ENCODE results near the gene CYB561D1.

Gene CYB561D1

DNA sequence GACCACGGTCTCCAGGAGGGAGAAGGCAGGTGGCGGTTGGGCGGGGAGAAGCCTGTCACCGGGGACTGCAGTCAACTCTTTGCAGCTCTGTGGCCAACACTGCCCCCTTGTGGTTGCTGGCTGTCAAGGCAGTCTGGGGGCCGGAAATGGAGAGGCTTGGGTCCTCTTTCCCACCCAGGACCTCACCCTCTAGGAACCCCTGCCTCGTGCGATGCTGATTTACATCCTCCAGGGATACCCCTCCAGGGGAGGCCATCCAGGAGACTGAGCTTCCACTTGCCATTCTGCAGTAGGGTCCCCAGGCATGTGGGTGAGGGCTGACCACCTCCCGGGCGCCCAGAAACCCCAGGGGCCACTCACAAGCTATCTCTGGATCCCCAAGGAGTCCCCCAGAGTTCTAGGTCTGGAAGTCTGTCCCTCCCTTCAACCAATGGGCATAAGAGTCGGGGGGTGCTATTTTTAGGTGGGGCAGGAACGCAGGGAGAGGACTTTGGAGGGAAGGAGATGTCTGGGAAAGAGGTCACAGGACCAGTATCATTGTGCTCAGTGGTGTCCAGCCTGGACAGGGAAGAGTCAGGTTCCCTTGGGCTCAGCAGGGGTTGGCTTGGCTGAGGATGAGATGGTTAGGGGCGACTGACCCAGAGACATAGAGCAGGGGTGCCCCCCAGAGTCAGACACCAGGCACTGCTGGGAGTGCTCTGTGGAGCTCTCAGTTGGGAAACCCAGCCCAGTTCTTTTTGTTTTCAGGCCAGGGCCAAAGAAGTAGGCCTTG, 38.7 kb downstream of the CYB561D1 start:
- Histone ChIP-seq H3K27ac (ENCODE audit: low read length) (no peak overlapping the region), H3K9me3 (ENCODE audit: control insufficient read depth in 1 of 2, low read length in 2 of 2) (no peaks in the 10 kb centered on the region), H3K27me3 (ENCODE audit: low read depth, low read length) (no peaks in the 10 kb centered on the region), H3K36me3 (ENCODE audit: control insufficient read depth in 1 of 2, insufficient read depth in 2 of 2, low read length in 2 of 2) (no peaks in the 10 kb centered on the region), H3K4me3 (ENCODE audit: low read depth in 1 of 2, low read length in 2 of 2) (peak overlapping the region; percentile 37 to 50), H3K4me1 (ENCODE audit: control insufficient read depth in 1 of 2, insufficient read depth in 2 of 2, low read length in 2 of 2) (peaks cover 11 to 31% of the 10 kb centered on the region in 2 donors)

DNA sequence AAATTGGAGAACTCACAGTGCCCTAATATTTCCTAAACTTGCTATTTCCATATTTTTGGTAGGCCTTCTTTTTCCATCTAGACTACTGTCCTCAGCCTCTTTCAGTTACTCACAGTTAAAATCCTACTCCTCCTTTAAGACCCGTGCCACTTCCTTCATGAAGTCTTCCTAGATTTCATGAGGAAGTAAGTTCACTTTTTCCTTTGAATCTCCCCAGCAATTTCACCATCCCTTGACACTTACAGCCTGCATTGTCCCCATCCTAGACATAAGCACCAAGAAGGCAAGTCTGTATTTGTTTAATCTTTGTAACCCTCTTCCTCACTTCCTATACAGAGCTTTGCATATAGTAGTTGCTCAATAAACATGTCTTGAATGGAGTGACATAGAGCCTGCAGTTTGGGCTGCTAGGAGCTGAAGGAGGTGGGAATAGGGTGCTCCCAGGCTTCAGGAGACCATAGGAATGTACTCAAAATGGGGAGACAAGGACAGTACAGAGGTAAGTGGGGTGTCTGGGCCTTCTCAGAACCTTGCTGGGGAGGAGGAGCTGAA, 40.5 kb downstream of the CYB561D1 start:
- Histone ChIP-seq H3K9me3 (ENCODE audit: control insufficient read depth in 1 of 2, low read length in 2 of 2) (no peaks in the 10 kb centered on the region), H3K4me1 (ENCODE audit: control insufficient read depth in 1 of 2, insufficient read depth in 2 of 2, low read length in 2 of 2) (peaks cover 11 to 31% of the 10 kb centered on the region in 2 donors), H3K4me3 (ENCODE audit: low read depth in 1 of 2, low read length in 2 of 2) (no peak overlapping the region), H3K27ac (ENCODE audit: low read length) (no peak overlapping the region), H3K27me3 (ENCODE audit: low read depth, low read length) (no peaks in the 10 kb centered on the region), H3K36me3 (ENCODE audit: control insufficient read depth in 1 of 2, insufficient read depth in 2 of 2, low read length in 2 of 2) (no peaks in the 10 kb centered on the region)

DNA sequence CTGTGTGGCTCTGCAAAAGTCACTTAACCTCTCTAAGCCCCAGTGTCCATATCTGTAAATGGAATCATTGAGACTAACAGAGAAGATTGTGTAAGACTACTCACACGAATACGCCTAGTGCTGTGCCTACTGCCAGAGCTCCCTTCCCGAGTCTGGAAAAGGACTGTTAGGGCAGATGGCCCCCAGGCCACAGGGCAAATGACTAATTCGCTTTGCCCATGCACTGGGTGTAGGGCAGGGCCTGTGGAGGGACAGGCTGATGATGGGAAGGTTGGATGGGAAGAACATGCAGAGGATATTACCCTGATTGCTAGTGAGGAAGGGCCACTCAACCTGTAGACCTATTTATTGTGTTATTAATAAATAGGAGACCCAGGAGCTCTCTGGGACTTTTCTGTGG, 41.6 kb downstream of the CYB561D1 start:
- no peaks in the 10 kb centered on the region for H3K9me3 ChIP-seq (ENCODE audit: control insufficient read depth in 1 of 2, low read length in 2 of 2)
- H3K27ac ChIP-seq (ENCODE audit: low read length), result no peak overlapping the region
- H3K36me3 ChIP-seq (ENCODE audit: control insufficient read depth in 1 of 2, insufficient read depth in 2 of 2, low read length in 2 of 2), result no peaks in the 10 kb centered on the region
- no peaks in the 10 kb centered on the region for H3K27me3 ChIP-seq (ENCODE audit: low read depth, low read length)
- H3K4me1 ChIP-seq (ENCODE audit: control insufficient read depth in 1 of 2, insufficient read depth in 2 of 2, low read length in 2 of 2), result peaks cover 11 to 31% of the 10 kb centered on the region in 2 donors
- no peak overlapping the region for H3K4me3 ChIP-seq (ENCODE audit: low read depth in 1 of 2, low read length in 2 of 2)

DNA sequence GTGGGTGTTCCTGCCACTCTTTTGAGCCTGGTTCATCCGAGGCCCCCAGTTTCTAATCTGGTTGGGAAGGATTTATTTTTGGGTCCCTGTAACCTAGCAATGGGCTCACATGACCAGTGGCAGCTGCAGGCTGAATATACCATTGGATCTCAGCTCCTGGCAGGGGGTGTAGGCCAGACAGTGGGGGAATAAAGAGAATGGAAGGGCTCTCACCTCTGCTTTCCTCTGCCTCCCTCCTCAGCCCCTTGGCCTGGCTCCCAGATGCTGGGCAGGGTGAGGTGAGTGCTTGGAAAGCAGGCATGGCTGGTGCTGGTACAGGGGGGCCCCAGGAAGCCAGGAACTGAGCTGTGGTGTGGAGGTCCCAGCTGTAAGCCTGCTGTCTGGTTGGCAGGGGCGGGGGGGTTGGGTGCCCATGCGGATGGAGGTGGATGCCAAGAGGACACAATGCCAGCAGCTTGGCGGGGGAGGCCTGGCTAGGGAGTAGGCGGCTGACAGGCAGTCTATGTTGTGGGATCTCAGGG, 42.1 kb downstream of the CYB561D1 start:
- Histone ChIP-seq H3K4me1 (ENCODE audit: control insufficient read depth in 1 of 2, insufficient read depth in 2 of 2, low read length in 2 of 2) (peaks cover 11 to 26% of the 10 kb centered on the region in 2 donors), H3K27me3 (ENCODE audit: low read depth, low read length) (no peaks in the 10 kb centered on the region), H3K36me3 (ENCODE audit: control insufficient read depth in 1 of 2, insufficient read depth in 2 of 2, low read length in 2 of 2) (no peaks in the 10 kb centered on the region), H3K9me3 (ENCODE audit: control insufficient read depth in 1 of 2, low read length in 2 of 2) (no peaks in the 10 kb centered on the region), H3K4me3 (ENCODE audit: low read depth in 1 of 2, low read length in 2 of 2) (no peak overlapping the region), H3K27ac (ENCODE audit: low read length) (no peak overlapping the region)

DNA sequence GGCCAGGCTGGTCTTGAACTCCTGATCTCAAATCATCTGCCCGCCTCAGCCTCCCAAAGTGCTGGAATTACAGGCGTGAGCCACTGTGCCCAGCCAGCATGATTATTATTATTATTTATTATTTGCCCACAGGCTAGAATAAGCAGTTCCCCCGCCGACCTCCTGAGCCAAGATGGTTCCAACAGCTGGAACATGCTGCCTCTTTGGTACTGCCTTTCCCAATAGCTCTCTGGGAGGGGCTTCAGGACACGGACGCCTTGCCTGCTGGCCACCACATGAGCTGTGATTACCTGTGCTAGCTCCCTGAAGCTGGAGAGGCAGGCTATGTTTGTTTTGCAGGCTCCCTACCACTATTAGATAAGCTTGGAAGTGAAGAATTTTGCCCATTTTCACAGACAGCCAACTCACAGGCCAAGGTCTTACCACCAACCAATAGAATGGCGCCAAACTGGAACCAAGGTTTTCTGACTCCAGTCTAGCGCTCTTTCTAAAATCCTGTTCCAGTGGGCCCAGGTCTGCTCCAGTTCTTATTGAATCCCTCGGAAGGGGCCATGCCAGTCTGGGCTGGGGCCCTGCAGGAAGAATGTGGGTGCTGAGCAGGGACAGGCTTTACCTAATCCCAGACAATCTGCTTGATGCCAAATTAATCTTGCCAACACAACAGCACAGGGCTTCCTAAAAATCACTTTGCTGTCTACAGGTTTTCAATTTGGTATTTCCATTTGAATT, 43.7 kb downstream of the CYB561D1 start:
- H3K4me3 ChIP-seq (ENCODE audit: low read depth in 1 of 2, low read length in 2 of 2), result no peak overlapping the region
- no peaks in the 10 kb centered on the region for H3K27me3 ChIP-seq (ENCODE audit: low read depth, low read length)
- no peak overlapping the region for H3K27ac ChIP-seq (ENCODE audit: low read length)
- H3K4me1 ChIP-seq (ENCODE audit: control insufficient read depth in 1 of 2, insufficient read depth in 2 of 2, low read length in 2 of 2), result peaks cover 9 to 20% of the 10 kb centered on the region in 2 donors
- H3K9me3 ChIP-seq (ENCODE audit: control insufficient read depth in 1 of 2, low read length in 2 of 2), result no peaks in the 10 kb centered on the region
- no peaks in the 10 kb centered on the region for H3K36me3 ChIP-seq (ENCODE audit: control insufficient read depth in 1 of 2, insufficient read depth in 2 of 2, low read length in 2 of 2)

DNA sequence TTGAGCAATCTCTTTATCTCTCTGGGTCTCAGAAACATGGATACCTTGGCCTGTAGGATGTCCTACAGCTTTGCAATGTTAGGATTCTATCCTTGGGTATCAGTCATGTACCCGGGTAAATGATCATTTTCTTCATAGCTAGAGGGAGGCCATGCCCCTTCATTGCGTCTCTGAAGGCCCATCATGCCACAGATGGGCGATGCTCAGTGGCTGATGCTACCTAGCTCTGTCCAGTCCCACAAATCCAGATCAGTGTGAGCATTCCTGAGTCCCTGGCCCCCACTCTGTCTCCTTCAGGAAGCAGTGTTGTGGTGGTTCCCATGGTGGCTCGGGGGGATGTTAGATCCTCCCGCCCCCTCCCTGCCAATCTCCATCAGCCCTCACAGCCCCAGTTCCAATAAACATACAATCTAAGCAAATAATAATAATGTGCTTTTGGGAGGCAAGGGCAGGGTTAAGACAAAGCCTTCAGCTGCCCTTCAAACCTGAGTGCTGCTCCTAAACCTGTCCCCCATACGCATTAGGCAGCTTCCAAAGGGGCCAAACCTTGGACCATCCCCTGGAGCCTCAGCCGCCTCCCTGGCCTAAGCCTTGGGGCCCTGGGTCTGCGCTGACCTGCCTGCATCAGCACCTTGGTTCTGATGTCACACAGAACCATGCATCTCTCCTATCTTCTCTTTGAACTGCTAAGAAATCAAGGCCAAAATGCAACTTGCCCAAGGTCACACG, 45.1 kb downstream of the CYB561D1 start:
- no peak overlapping the region for H3K27ac ChIP-seq (ENCODE audit: low read length)
- H3K4me1 ChIP-seq (ENCODE audit: control insufficient read depth in 1 of 2, insufficient read depth in 2 of 2, low read length in 2 of 2), result peaks cover 6 to 16% of the 10 kb centered on the region in 2 donors
- no peaks in the 10 kb centered on the region for H3K27me3 ChIP-seq (ENCODE audit: low read depth, low read length)
- H3K36me3 ChIP-seq (ENCODE audit: control insufficient read depth in 1 of 2, insufficient read depth in 2 of 2, low read length in 2 of 2), result no peaks in the 10 kb centered on the region
- no peak overlapping the region for H3K4me3 ChIP-seq (ENCODE audit: low read depth in 1 of 2, low read length in 2 of 2)
- H3K9me3 ChIP-seq (ENCODE audit: control insufficient read depth in 1 of 2, low read length in 2 of 2), result no peaks in the 10 kb centered on the region

DNA sequence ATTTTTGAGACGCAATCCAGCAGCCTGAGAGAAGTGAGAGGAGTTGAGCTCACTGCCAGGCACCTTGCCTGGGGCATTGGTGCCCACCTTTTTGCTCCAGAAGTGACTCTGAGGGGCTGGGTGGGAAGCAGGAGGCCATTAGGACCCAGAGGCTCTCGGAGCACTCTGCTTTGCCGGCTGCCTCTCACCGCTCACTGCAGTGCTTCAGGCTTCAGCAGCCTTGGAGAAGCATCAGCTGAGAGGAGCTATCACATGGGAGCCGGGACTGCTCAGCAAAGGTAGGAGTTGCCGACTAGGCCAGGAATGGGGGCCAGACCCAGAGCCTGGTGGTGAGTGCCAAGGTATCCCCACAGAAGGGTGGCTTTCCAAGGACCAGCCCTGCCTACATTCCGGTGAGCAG, 45.8 kb downstream of the CYB561D1 start, which contains the start of gene GPR61:
TSS of gene GPR61 (plus strand) at position 197 of the 400 bp plus-strand sequence. CDS start 3,151 bp downstream, outside the sequence.
- H3K27ac ChIP-seq (ENCODE audit: low read length), result no peak within 1 kb of the TSS
- no peak within 1 kb of the TSS for H3K4me3 ChIP-seq (ENCODE audit: low read depth in 1 of 2, low read length in 2 of 2)

DNA sequence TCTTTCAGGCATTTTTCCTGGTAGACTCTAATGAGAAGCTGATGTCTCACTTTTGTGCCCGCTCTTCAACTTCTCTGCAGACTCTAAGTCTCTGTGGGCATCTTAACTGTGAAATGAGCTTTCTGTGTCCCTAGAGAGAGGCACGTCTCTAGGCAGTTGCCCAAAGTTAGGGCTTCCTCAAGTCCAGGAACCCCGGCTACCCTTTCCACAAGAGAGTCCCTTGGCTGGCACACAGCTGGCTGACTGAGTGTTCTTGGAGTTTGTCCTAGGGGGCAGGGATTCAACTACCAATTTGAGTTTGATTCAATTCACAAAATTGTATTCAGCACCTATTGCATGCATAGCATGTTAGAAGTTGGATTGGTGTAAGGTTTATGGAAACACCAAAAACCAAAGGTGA, 47.2 kb downstream of the CYB561D1 start:
- Histone ChIP-seq H3K9me3 (ENCODE audit: control insufficient read depth in 1 of 2, low read length in 2 of 2) (no peaks in the 10 kb centered on the region), H3K4me1 (ENCODE audit: control insufficient read depth in 1 of 2, insufficient read depth in 2 of 2, low read length in 2 of 2) (peaks cover 4 to 6% of the 10 kb centered on the region in 2 donors), H3K27ac (ENCODE audit: low read length) (no peak overlapping the region), H3K36me3 (ENCODE audit: control insufficient read depth in 1 of 2, insufficient read depth in 2 of 2, low read length in 2 of 2) (no peaks in the 10 kb centered on the region), H3K27me3 (ENCODE audit: low read depth, low read length) (no peaks in the 10 kb centered on the region), H3K4me3 (ENCODE audit: low read depth in 1 of 2, low read length in 2 of 2) (no peak overlapping the region)

More for the DNA sequence above, 45.8 kb downstream of the CYB561D1 start, which contains the start of gene GPR61:
- Histone ChIP-seq H3K4me1 (ENCODE audit: control insufficient read depth in 1 of 2, insufficient read depth in 2 of 2, low read length in 2 of 2) (peaks cover 6 to 16% of the 10 kb centered on the region in 2 donors), H3K36me3 (ENCODE audit: control insufficient read depth in 1 of 2, insufficient read depth in 2 of 2, low read length in 2 of 2) (no peaks in the 10 kb centered on the region), H3K9me3 (ENCODE audit: control insufficient read depth in 1 of 2, low read length in 2 of 2) (no peaks in the 10 kb centered on the region), H3K27me3 (ENCODE audit: low read depth, low read length) (no peaks in the 10 kb centered on the region)

DNA sequence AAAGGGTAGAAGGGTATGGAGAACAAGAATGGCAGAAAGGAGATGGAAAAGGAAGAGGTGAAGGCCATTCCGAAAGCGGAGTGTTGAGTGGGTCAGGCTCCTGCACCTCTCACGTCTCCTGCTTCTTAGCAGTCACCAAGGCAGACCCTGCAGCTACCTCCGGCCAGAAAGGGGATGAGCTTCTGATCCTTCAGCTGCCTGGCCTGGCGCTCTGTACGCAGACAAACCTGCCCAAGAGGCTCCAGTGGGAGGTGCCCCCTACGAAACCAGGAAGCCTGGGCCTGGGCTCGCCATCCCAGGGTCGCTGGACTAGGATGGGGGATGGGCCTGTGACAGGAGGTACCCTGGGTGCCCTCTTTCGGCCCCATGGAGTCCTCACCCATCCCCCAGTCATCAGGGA, 48.8 kb downstream of the CYB561D1 start:
- H3K4me1 ChIP-seq (ENCODE audit: control insufficient read depth in 1 of 2, insufficient read depth in 2 of 2, low read length in 2 of 2), result peaks cover 10 to 11% of the 10 kb centered on the region in 2 donors
- H3K27ac ChIP-seq (ENCODE audit: low read length), result no peak overlapping the region
- no peak overlapping the region for H3K4me3 ChIP-seq (ENCODE audit: low read depth in 1 of 2, low read length in 2 of 2)
- no peaks in the 10 kb centered on the region for H3K36me3 ChIP-seq (ENCODE audit: control insufficient read depth in 1 of 2, insufficient read depth in 2 of 2, low read length in 2 of 2)
- no peaks in the 10 kb centered on the region for H3K27me3 ChIP-seq (ENCODE audit: low read depth, low read length)
- no peaks in the 10 kb centered on the region for H3K9me3 ChIP-seq (ENCODE audit: control insufficient read depth in 1 of 2, low read length in 2 of 2)

GRCh38 chr1:109543283-109543987, 49.5 kb downstream of the CYB561D1 start:
- no peaks in the 10 kb centered on the region for H3K27me3 ChIP-seq (ENCODE audit: low read depth, low read length)
- no peak overlapping the region for H3K27ac ChIP-seq (ENCODE audit: low read length)
- H3K4me3 ChIP-seq (ENCODE audit: low read depth in 1 of 2, low read length in 2 of 2), result no peak overlapping the region
- no peaks in the 10 kb centered on the region for H3K9me3 ChIP-seq (ENCODE audit: control insufficient read depth in 1 of 2, low read length in 2 of 2)
- H3K36me3 ChIP-seq (ENCODE audit: control insufficient read depth in 1 of 2, insufficient read depth in 2 of 2, low read length in 2 of 2), result peaks cover 0 to under 1% of the 10 kb centered on the region in 2 donors
- H3K4me1 ChIP-seq (ENCODE audit: control insufficient read depth in 1 of 2, insufficient read depth in 2 of 2, low read length in 2 of 2), result peaks cover 10 to 11% of the 10 kb centered on the region in 2 donors

Measured in muscle layer of duodenum (tissue), 2 donors.